Activated B cell treated with CpG ODN at 0.5 μM for 24 hours (primary cell): Measurements from ENCODE around the gene SLC8A1. TPM values are rescaled to one million over a fixed set of nuclear protein-coding genes. Genes with fewer than 3 reads are reported as not detected.

Source experiments
- ATAC-seq: fragments of 200-7000 bp; cut with Tn5 transposase; one replicate; pipeline ENCODE4 v1.10.0; 2021; ENCODE audit warnings: low read depth, mild to moderate bottlenecking, moderate library complexity
- CTCF ChIA-PET: fragments of 350-600 bp; sonication (Branson Sonifier 250); formaldehyde crosslinking; loops from one replicate; lab custom pipeline; 2021; ENCODE audit warnings: antibody characterized with exemption; lab: Charles Lee
- POLR2A ChIA-PET: fragments of 350-600 bp; sonication (Branson Sonifier 250); formaldehyde crosslinking; loops from one replicate; lab custom pipeline; 2021; ENCODE audit warnings: antibody characterized with exemption; lab: Charles Lee
- DNase-seq: peaks from one replicate; pipeline ENCODE4 v3.0.0; 2022
- H3K27ac Mint-ChIP-seq: one replicate; pipeline ENCODE4 v1.8.0; 2020; ENCODE audit warnings: mixed read lengths
- H3K27me3 Mint-ChIP-seq: one replicate; pipeline ENCODE4 v1.8.0; 2021; ENCODE audit warnings: mixed read lengths
- H3K36me3 Mint-ChIP-seq: one replicate; pipeline ENCODE4 v1.8.0; 2021; ENCODE audit warnings: low read depth, mixed read lengths
- H3K4me1 Mint-ChIP-seq: one replicate; pipeline ENCODE4 v1.8.0; 2021; ENCODE audit warnings: mixed read lengths
- H3K4me3 Mint-ChIP-seq: one replicate; pipeline ENCODE4 v1.8.0; 2020; ENCODE audit warnings: mild to moderate bottlenecking, mixed read lengths
- H3K9me3 Mint-ChIP-seq: one replicate; pipeline ENCODE4 v1.8.0; 2020; ENCODE audit warnings: mixed read lengths
- CTCF ChIP-seq: fragments of 200-600 bp; IDR thresholded peaks from one replicate; pipeline ENCODE4 v1.8.0; 2022; ENCODE audit warnings: antibody characterized with exemption, mild to moderate bottlenecking
- intact Hi-C: fragments of 100-400 bp; cut with micrococcal nuclease; formaldehyde crosslinking; loops from one replicate; pipeline ENCODE4 v1.15.1; 2024
- total RNA-seq: library from RNA; stranded (reverse); gene quantifications from 2 replicates; pipeline ENCODE4 v1.2.3, GENCODE V29; 2022

The SLC8A1 gene
- total RNA-seq, 1 donor from 2014 or later = 0.04 TPM

- H3K4me1 Mint-ChIP-seq = peaks cover 34% of the 10 kb centered on the region
- no peak for DNase-seq
- ChIA-PET POLR2A (no interaction called here), CTCF (no interaction called here)
- H3K4me3 Mint-ChIP-seq = no peak overlapping the region
- H3K9me3 Mint-ChIP-seq = no peaks in the 10 kb centered on the region
- TF ChIP-seq CTCF = no peak
- no peaks in the 10 kb centered on the region for H3K36me3 Mint-ChIP-seq
- no peak overlapping the region for H3K27ac Mint-ChIP-seq
- intact Hi-C loops = no loop called here
- H3K27me3 Mint-ChIP-seq = no peaks in the 10 kb centered on the region
- ATAC-seq = no peak
Measured at GRCh38 chr2:40279482-40279881, 172.4 kb downstream of the SLC8A1 start.

- no peaks in the 10 kb centered on the region for H3K9me3 Mint-ChIP-seq
- ChIA-PET CTCF (no interaction called here), POLR2A (no interaction called here)
- intact Hi-C loops = no loop called here
- no peak for ATAC-seq
- H3K4me1 Mint-ChIP-seq = peaks cover 34% of the 10 kb centered on the region
- H3K27ac Mint-ChIP-seq = no peak overlapping the region
- H3K27me3 Mint-ChIP-seq = no peaks in the 10 kb centered on the region
- no peak overlapping the region for H3K4me3 Mint-ChIP-seq
- DNase-seq = no peak
- TF ChIP-seq CTCF = no peak
- no peaks in the 10 kb centered on the region for H3K36me3 Mint-ChIP-seq
Measured at GRCh38 chr2:40279001-40279400, 172.9 kb downstream of the SLC8A1 start.

GRCh38 chr2:40276076-40276475 is 175.8 kb downstream of the SLC8A1 start:
- intact Hi-C loops = no loop called here
- ATAC-seq (no peak), DNase-seq (no peak)
- ChIA-PET POLR2A (no interaction called here), CTCF (no interaction called here)
- Mint-ChIP-seq H3K27ac (no peak overlapping the region), H3K9me3 (no peaks in the 10 kb centered on the region), H3K4me1 (peaks cover 8% of the 10 kb centered on the region), H3K27me3 (no peaks in the 10 kb centered on the region), H3K36me3 (no peaks in the 10 kb centered on the region), H3K4me3 (no peak overlapping the region)
- TF ChIP-seq CTCF = no peak

- no peaks in the 10 kb centered on the region for H3K9me3 Mint-ChIP-seq
- ChIA-PET CTCF (no interaction called here), POLR2A (no interaction called here)
- H3K27me3 Mint-ChIP-seq = no peaks in the 10 kb centered on the region
- intact Hi-C loops = no loop called here
- no peak overlapping the region for H3K27ac Mint-ChIP-seq
- H3K36me3 Mint-ChIP-seq = no peaks in the 10 kb centered on the region
- TF ChIP-seq CTCF = no peak
- peaks cover 4% of the 10 kb centered on the region for H3K4me1 Mint-ChIP-seq
- ATAC-seq = no peak
- H3K4me3 Mint-ChIP-seq = no peak overlapping the region
- DNase-seq = no peak
Measured at GRCh38 chr2:40274270-40274669, 177.6 kb downstream of the SLC8A1 start.

GRCh38 chr2:40273734-40274182 is 178.1 kb downstream of the SLC8A1 start:
- ATAC-seq (no peak), DNase-seq (no peak)
- POLR2A ChIA-PET = no interaction called here
- no peak for TF ChIP-seq CTCF
- Mint-ChIP-seq H3K4me1 (no peaks in the 10 kb centered on the region), H3K4me3 (no peak overlapping the region), H3K9me3 (no peaks in the 10 kb centered on the region), H3K27ac (no peak overlapping the region), H3K36me3 (no peaks in the 10 kb centered on the region), H3K27me3 (no peaks in the 10 kb centered on the region)
- CTCF ChIA-PET = no interaction called here
- intact Hi-C loops = no loop called here
